RWPE2 (cell line): Measurements from ENCODE around the gene NRDC.
"Not testable (repeated sequence)": the region's sequence is repeated elsewhere in the genome, so short reads cannot be mapped to it uniquely, and the experiment has no call there.

Experiments
- ATAC-seq: fragments of 200-7000 bp; cut with Tn5 transposase; 3 replicates; pipeline ENCODE4 v1.9.1; 2021; ENCODE audit warnings: low read depth
- DNase-seq: peaks from one replicate; pipeline ENCODE4 v3.0.0-alpha.2; 2020; ENCODE audit warnings: low spot score
- H3K27ac ChIP-seq: fragments of 450-650 bp; 2 replicates; pipeline ENCODE4 v1.5.1; 2017; ENCODE audit warnings: mild to moderate bottlenecking; ENCODE audit not compliant: poor library complexity, severe bottlenecking
- H3K27me3 ChIP-seq: fragments of 250-450 bp; sonication (Bioruptor Pico); 2 replicates; pipeline ENCODE4 v1.5.1; 2021; ENCODE audit warnings: mild to moderate bottlenecking, moderate library complexity; ENCODE audit not compliant: insufficient read depth, poor library complexity, severe bottlenecking
- H3K36me3 ChIP-seq: fragments of 250-450 bp; sonication (Bioruptor Pico); 2 replicates; pipeline ENCODE4 v1.5.1; 2020; ENCODE audit warnings: low read depth, mild to moderate bottlenecking, moderate library complexity
- H3K4me1 ChIP-seq: fragments of 250-450 bp; sonication (Bioruptor Pico); 2 replicates; pipeline ENCODE4 v1.5.1; 2021; ENCODE audit warnings: mild to moderate bottlenecking, moderate library complexity; ENCODE audit not compliant: insufficient read depth, poor library complexity, severe bottlenecking
- H3K4me3 ChIP-seq: fragments of 250-450 bp; sonication (Bioruptor Pico); 2 replicates; pipeline ENCODE4 v1.5.1; 2021; ENCODE audit warnings: mild to moderate bottlenecking, moderate library complexity; ENCODE audit not compliant: severe bottlenecking
- H3K9me3 ChIP-seq: fragments of 250-450 bp; sonication (Bioruptor Pico); 2 replicates; pipeline ENCODE4 v1.5.1; 2021; ENCODE audit warnings: mild to moderate bottlenecking, moderate library complexity; ENCODE audit not compliant: severe bottlenecking
- CTCF ChIP-seq: fragments of 450-650 bp; IDR thresholded peaks from one replicate; pipeline ENCODE4 v1.5.1; 2017; ENCODE audit warnings: mild to moderate bottlenecking, moderate library complexity; ENCODE audit not compliant: poor library complexity, severe bottlenecking

The NRDC gene

GRCh38 chr1:51902456-51902855, 23.9 kb upstream of the NRDC start:
- no peak overlapping the region for H3K4me3 ChIP-seq
- no peaks in the 10 kb centered on the region for H3K27me3 ChIP-seq
- peaks cover 18% of the 10 kb centered on the region for H3K4me1 ChIP-seq
- H3K27ac ChIP-seq: no peak overlapping the region
- no peaks in the 10 kb centered on the region for H3K36me3 ChIP-seq
- no peak for TF ChIP-seq CTCF
- DNase-seq: no peak
- no peaks in the 10 kb centered on the region for H3K9me3 ChIP-seq
- no peak for ATAC-seq

GRCh38 chr1:51901151-51901550, 22.6 kb upstream of the NRDC start:
- Histone ChIP-seq H3K27me3 (no peaks in the 10 kb centered on the region), H3K4me3 (no peak overlapping the region), H3K27ac (no peak overlapping the region), H3K36me3 (no peaks in the 10 kb centered on the region), H3K4me1 (peaks cover 30% of the 10 kb centered on the region), H3K9me3 (no peaks in the 10 kb centered on the region)
- TF ChIP-seq CTCF: no peak
- no peak for DNase-seq
- no peak for ATAC-seq

GRCh38 chr1:51899022-51899421, 20.5 kb upstream of the NRDC start:
- H3K27ac ChIP-seq: peak overlapping the region; percentile 100
- no peaks in the 10 kb centered on the region for H3K36me3 ChIP-seq
- H3K4me1 ChIP-seq: peaks cover 30% of the 10 kb centered on the region
- no peak for TF ChIP-seq CTCF
- no peak overlapping the region for H3K4me3 ChIP-seq
- DNase-seq (no peak), ATAC-seq (no peak)
- no peaks in the 10 kb centered on the region for H3K9me3 ChIP-seq
- H3K27me3 ChIP-seq: no peaks in the 10 kb centered on the region

- TF ChIP-seq CTCF: no peak
These were observed 19.7 kb upstream of the NRDC start for GRCh38 chr1:51898090-51898734.

GRCh38 chr1:51897699-51898031, 19.1 kb upstream of the NRDC start:
- TF ChIP-seq CTCF: no peak
- H3K36me3 ChIP-seq: no peaks in the 10 kb centered on the region
- ATAC-seq (peak; percentile 84), DNase-seq (no peak)
- H3K27me3 ChIP-seq: no peaks in the 10 kb centered on the region
- H3K4me1 ChIP-seq: peaks cover 30% of the 10 kb centered on the region
- no peaks in the 10 kb centered on the region for H3K9me3 ChIP-seq
- H3K27ac ChIP-seq: peak overlapping the region; percentile 100
- H3K4me3 ChIP-seq: no peak overlapping the region

More at GRCh38 chr1:51898090-51898734, 19.7 kb upstream of the NRDC start:
- no peaks in the 10 kb centered on the region for H3K27me3 ChIP-seq
- no peaks in the 10 kb centered on the region for H3K9me3 ChIP-seq
- no peak overlapping the region for H3K4me3 ChIP-seq
- ATAC-seq (peak; percentile 41), DNase-seq (no peak)
- H3K27ac ChIP-seq: peak overlapping the region; percentile 100
- no peaks in the 10 kb centered on the region for H3K36me3 ChIP-seq
- H3K4me1 ChIP-seq: peaks cover 30% of the 10 kb centered on the region

- peaks cover 30% of the 10 kb centered on the region for H3K4me1 ChIP-seq
- not testable (repeated sequence) for H3K36me3 ChIP-seq, H3K27me3 ChIP-seq, H3K27ac ChIP-seq, ATAC-seq, H3K9me3 ChIP-seq, H3K4me3 ChIP-seq, DNase-seq
These were observed 16.2 kb upstream of the NRDC start for GRCh38 chr1:51894748-51895147.
